GM12892 (cell line): ENCODE data around the gene CFAP97.

Source experiments
- POLR2A ChIP-seq: IDR thresholded peaks from 2 replicates; pipeline ENCODE4 v1.6.1; 2011; ENCODE audit warnings: low read depth, low read length, control low read depth
- POLR2AphosphoS5 ChIP-seq: IDR thresholded peaks from 2 replicates; pipeline ENCODE4 v1.6.1; 2011; ENCODE audit warnings: low read depth, low read length, control low read depth
- TAF1 ChIP-seq: IDR thresholded peaks from 2 replicates; pipeline ENCODE4 v1.6.1; 2011; ENCODE audit warnings: low read depth, mild to moderate bottlenecking, control low read depth, low read length, borderline replicate concordance

GRCh38 chr4:185229021-185229818, 25.4 kb upstream of the CFAP97 start:
- TF ChIP-seq POLR2A, result no peak
- no peak for TF ChIP-seq TAF1
- TF ChIP-seq POLR2AphosphoS5, result no peak
